ENCODE results near the gene NEURL4. TPM values are rescaled to one million over a fixed set of nuclear protein-coding genes. Genes with fewer than 3 reads are reported as not detected.
A peak's percentile ranks its signal among the peaks of the same experiment; 100 is the strongest.

The NEURL4 gene
- polyA plus RNA-seq, 1 of the 3 experiments (the other 2 are of a cell fraction): 22.1 TPM

DNA sequence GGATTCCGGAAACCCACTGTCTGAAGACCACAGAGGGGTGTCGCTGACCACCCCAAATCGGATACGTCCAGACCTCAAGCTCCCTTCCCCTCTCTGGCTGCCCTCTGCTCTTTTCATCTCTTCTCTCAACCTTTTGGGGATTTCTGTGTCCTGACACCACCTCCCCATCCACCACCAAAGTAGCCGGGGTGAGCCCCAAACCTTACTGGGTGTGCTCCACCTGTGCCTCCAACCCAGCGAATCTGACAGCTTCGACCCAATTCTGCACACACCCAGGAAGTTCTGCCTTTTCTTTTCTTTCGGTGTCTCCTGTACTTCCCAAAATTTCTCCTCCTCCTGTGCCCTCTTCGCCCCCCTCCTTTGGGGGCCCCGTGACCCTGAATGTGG lies 23.4 kb upstream of the NEURL4 start:
- H3K4me1 ChIP-seq (ENCODE audit: control insufficient read depth in 1 of 2, insufficient read depth in 2 of 2, low read depth in 1 of 2, low read length in 1 of 2): peaks cover 19 to 48% of the 10 kb centered on the region in 2 experiments; a peak in 2 of 4 replicates
- peaks cover 38% of the 10 kb centered on the region for H3K79me2 ChIP-seq (ENCODE audit: insufficient read depth)
- H3K36me3 ChIP-seq (replicated peaks in 1 of 2; ENCODE audit: control insufficient read depth in 1 of 2, insufficient read depth in 2 of 2, low read length in 1 of 2): no peaks in the 10 kb centered on the region
- H3K9me3 ChIP-seq: no peaks in the 10 kb centered on the region
- peak overlapping the region; percentile 69 to 97 for H3K4me3 ChIP-seq (ENCODE audit: low read depth in 2 of 2, low read length in 1 of 2)
- TF ChIP-seq RFX5 (IDR thresholded peaks at IDR 0.05; ENCODE audit: low read length) (no peak), JUND (IDR thresholded peaks at IDR 0.05) (no peak), SIN3A (IDR thresholded peaks at IDR 0.05; ENCODE audit: borderline replicate concordance, low read depth, low read length) (no peak), YY1 (IDR thresholded peaks at IDR 0.05; ENCODE audit: low read depth) (no peak), SMC3 (IDR thresholded peaks at IDR 0.05; ENCODE audit: low read depth, low read length) (no peak), RXRA (IDR thresholded peaks at IDR 0.05; ENCODE audit: borderline replicate concordance, low read depth) (no peak), CTCF (IDR thresholded peaks at IDR 0.05) (peak; percentile 62)
- TF ChIP-seq, protein P1, sequence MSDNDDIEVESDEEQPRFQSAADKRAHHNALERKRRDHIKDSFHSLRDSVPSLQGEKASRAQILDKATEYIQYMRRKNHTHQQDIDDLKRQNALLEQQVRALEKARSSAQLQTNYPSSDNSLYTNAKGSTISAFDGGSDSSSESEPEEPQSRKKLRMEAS (IDR thresholded peaks at IDR 0.05; ENCODE audit: low read depth): no peak
- H4K20me1 ChIP-seq (ENCODE audit: insufficient read depth): no peaks in the 10 kb centered on the region; the same call in 1 of the 2 replicates
- DNase-seq: no peak
- peaks cover 15% of the 10 kb centered on the region for H3F3A ChIP-seq (replicated peaks; ENCODE audit: insufficient read depth)
- WGBS (ENCODE audit: low lambda C conversion rate): 55% methylated on average over 10 of the region's 10 CpGs
- POLR2A ChIA-PET: interaction anchor here (0.6 kb wide), 1 partner anchor 849 kb away, joined by 3 read pairs; no protein-coding TSS in a partner anchor
- CTCF ChIA-PET: interaction anchor here (0.7 to 5.2 kb wide), 12 partner anchors 10 to 266 kb away, joined by 3 to 52 read pairs (median 4); partner anchors contain the start of genes ACAP1 and SENP3
- peak overlapping the region; percentile 88 to 99 for H3K27ac ChIP-seq (ENCODE audit: low read depth in 2 of 2, low read length in 1 of 2)
- H2AFZ ChIP-seq (ENCODE audit: low read depth): no peak overlapping the region
- H3K27me3 ChIP-seq (ENCODE audit: insufficient read depth): no peaks in the 10 kb centered on the region
- peak overlapping the region; percentile 100 for H3K4me2 ChIP-seq
- peak overlapping the region; percentile 100 for H3K9ac ChIP-seq
- no peaks in the 10 kb centered on the region for H3K9me2 ChIP-seq

DNA sequence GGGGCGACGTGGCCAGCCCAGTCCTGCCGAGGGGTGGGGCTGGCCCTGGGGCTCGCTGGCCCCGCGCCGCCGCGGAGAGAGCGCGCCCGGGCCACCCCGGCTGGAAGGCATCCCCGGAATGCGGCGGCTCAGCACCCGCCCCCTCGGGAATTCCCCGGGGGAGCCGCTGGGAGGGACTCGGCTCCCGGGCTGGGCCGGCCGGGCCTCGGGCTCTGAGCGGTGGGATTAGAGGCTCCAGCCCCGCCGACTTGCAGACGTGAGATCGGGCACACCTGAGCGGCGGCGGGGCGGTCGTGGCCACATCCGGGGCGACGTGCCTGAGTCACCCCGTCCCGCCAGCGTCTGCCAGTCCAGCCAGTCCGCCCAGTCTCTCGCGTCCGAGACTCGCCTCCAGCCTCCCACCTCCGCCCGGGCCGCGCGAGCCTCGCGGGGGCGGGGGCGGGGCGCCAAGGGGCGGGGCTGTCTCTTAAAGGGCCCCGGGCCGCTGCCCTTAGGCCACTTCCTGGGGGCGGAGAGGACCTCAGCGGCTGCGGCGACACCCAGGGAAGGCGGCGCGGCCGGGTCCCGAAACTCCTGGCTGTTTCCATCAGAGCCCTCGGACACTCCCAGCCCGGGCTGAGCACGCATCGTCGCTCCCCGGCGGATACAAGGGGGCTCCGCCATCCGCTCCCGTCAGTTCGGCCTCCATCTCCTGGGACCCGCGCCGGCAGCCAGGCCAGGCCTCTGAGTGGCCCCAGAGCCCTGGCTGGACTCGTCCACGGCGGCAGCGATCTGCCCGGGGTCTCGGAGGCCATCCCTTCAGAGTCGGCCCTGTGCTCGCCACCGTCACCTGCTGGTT lies 22.7 kb upstream of the NEURL4 start, which contains the start of gene KCTD11:
Gene KCTD11 (plus strand): TSS at position 498 of the 838 bp plus-strand sequence.
- H3K36me3 ChIP-seq (replicated peaks in 1 of 2; ENCODE audit: control insufficient read depth in 1 of 2, insufficient read depth in 2 of 2, low read length in 1 of 2): no peaks in the 10 kb centered on the region
- peak within 1 kb of the TSS; percentile 88 to 99 for H3K27ac ChIP-seq (ENCODE audit: low read depth in 2 of 2, low read length in 1 of 2)
- H3K4me1 ChIP-seq (ENCODE audit: control insufficient read depth in 1 of 2, insufficient read depth in 2 of 2, low read depth in 1 of 2, low read length in 1 of 2): peaks cover 19 to 48% of the 10 kb centered on the region in 2 experiments; a peak in 2 of 4 replicates
- H3F3A ChIP-seq (replicated peaks; ENCODE audit: insufficient read depth): peaks cover 16% of the 10 kb centered on the region
- H3K27me3 ChIP-seq (ENCODE audit: insufficient read depth): no peaks in the 10 kb centered on the region
- ChIA-PET POLR2A (interaction anchor here (0.6 to 1.0 kb wide), 3 partner anchors 22 to 850 kb away, joined by 3 to 4 read pairs (median 3); no protein-coding TSS in a partner anchor), CTCF (interaction anchor here (0.5 to 5.2 kb wide), 16 partner anchors 10 to 266 kb away, joined by 3 to 52 read pairs (median 3); partner anchors contain the start of genes ACAP1 and SENP3)
- H4K20me1 ChIP-seq (ENCODE audit: insufficient read depth): no peaks in the 10 kb centered on the region; the same call in 1 of the 2 replicates
- no peaks in the 10 kb centered on the region for H3K9me3 ChIP-seq
- no peaks in the 10 kb centered on the region for H3K9me2 ChIP-seq
- peak within 1 kb of the TSS; percentile 100 for H3K4me2 ChIP-seq
- peak within 1 kb of the TSS; percentile 100 for H3K9ac ChIP-seq
- WGBS (ENCODE audit: low lambda C conversion rate): 4% methylated on average over 11 of the region's 91 CpGs
- peak within 1 kb of the TSS; percentile 68 for H2AFZ ChIP-seq (ENCODE audit: low read depth)
- DNase-seq: peak; percentile 89
- peaks cover 38% of the 10 kb centered on the region for H3K79me2 ChIP-seq (ENCODE audit: insufficient read depth)
- H3K4me3 ChIP-seq (ENCODE audit: low read depth in 2 of 2, low read length in 1 of 2): peak within 1 kb of the TSS; percentile 69 to 97
- TF ChIP-seq ELF1 (IDR thresholded peaks at IDR 0.05) (peak; percentile 55), MXI1 (IDR thresholded peaks at IDR 0.05; ENCODE audit: low read depth, low read length) (peak; percentile 17; the same call in 1 of the 2 replicates), TCF12 (IDR thresholded peaks at IDR 0.05) (peak; percentile 11; the same call in 1 of the 2 replicates), TAF1 (IDR thresholded peaks at IDR 0.05; ENCODE audit: borderline replicate concordance, low read depth, low read length) (no peak), RAD21 (IDR thresholded peaks at IDR 0.05; ENCODE audit: low read length) (no peak), TEAD4 (IDR thresholded peaks at IDR 0.05; ENCODE audit: borderline replicate concordance, insufficient read depth) (peak; percentile 97), JUND (IDR thresholded peaks at IDR 0.05) (no peak), NRF1 (IDR thresholded peaks at IDR 0.05; ENCODE audit: low read depth, low read length) (0 out of 2 replicates have a peak, but pooled peaks have one; percentile 40), USF1 (IDR thresholded peaks at IDR 0.05; ENCODE audit: borderline replicate concordance, low read depth) (0 out of 2 replicates have a peak, but pooled peaks have one; percentile 2), GATA2 (CRISPR knock-in tag; IDR thresholded peaks at IDR 0.05) (no peak), CTCF (IDR thresholded peaks at IDR 0.05) (no peak), YY1 (IDR thresholded peaks at IDR 0.05; ENCODE audit: low read depth) (0 out of 2 replicates have a peak, but pooled peaks have one; percentile 20), RXRA (IDR thresholded peaks at IDR 0.05; ENCODE audit: borderline replicate concordance, low read depth) (peak; percentile 57; the same call in 1 of the 2 replicates), POLR2AphosphoS5 (IDR thresholded peaks at IDR 0.05; ENCODE audit: low read depth, low read length) (peak; percentile 36; the same call in 1 of the 2 replicates), EZH2phosphoT487 (IDR thresholded peaks at IDR 0.05; ENCODE audit: borderline replicate concordance, low read depth) (no peak)
- TF ChIP-seq, protein P1 (IDR thresholded peaks at IDR 0.05; ENCODE audit: low read depth): peak; percentile 64; the same call in 1 of the 2 replicates

Data from SK-N-SH (cell line).